ENCODE results near the gene TSEN15.
A peak's percentile ranks its signal among the peaks of the same experiment; 100 is the strongest.
"Not testable (repeated sequence)": the region's sequence is repeated elsewhere in the genome, so short reads cannot be mapped to it uniquely, and the experiment has no call there.

The TSEN15 gene

GRCh38 chr1:184044603-184045376 lies 6.7 kb upstream of the TSEN15 start:
- peak; percentile 86 for FAIRE-seq
- TF ChIP-seq CTCF (IDR thresholded peaks at IDR 0.05; ENCODE audit: insufficient read depth, missing control alignments), result no peak
- DNase-seq (ENCODE audit: insufficient read length, low spot score), result no peak

GRCh38 chr1:184047541-184047940 lies 4.0 kb upstream of the TSEN15 start:
- FAIRE-seq; DNase-seq (ENCODE audit: insufficient read length, low spot score): not testable (repeated sequence)

- no peak for DNase-seq (ENCODE audit: insufficient read length, low spot score)
- FAIRE-seq, result no peak
- TF ChIP-seq CTCF (IDR thresholded peaks at IDR 0.05; ENCODE audit: insufficient read depth, missing control alignments), result no peak
Measured at GRCh38 chr1:184048561-184049240, 2.8 kb upstream of the TSEN15 start.

GRCh38 chr1:184049291-184049690 lies 2.2 kb upstream of the TSEN15 start:
- peak; percentile 51 for FAIRE-seq
- no peak for DNase-seq (ENCODE audit: insufficient read length, low spot score)
- TF ChIP-seq CTCF (IDR thresholded peaks at IDR 0.05; ENCODE audit: insufficient read depth, missing control alignments), result no peak

GRCh38 chr1:184049836-184050468 lies 1.6 kb upstream of the TSEN15 start:
- DNase-seq (ENCODE audit: insufficient read length, low spot score) (no peak), FAIRE-seq (peak; percentile 25)
- TF ChIP-seq CTCF (IDR thresholded peaks at IDR 0.05; ENCODE audit: insufficient read depth, missing control alignments), result no peak

- no peak for DNase-seq (ENCODE audit: insufficient read length, low spot score)
- no peak for FAIRE-seq
Measured at GRCh38 chr1:184050636-184051035, 894 bp upstream of the TSEN15 start.

GRCh38 chr1:184051138-184051484 lies 419 bp upstream of the TSEN15 start:
- DNase-seq (ENCODE audit: insufficient read length, low spot score) (no peak), FAIRE-seq (no peak)
- no peak for TF ChIP-seq CTCF (IDR thresholded peaks at IDR 0.05; ENCODE audit: insufficient read depth, missing control alignments)

More at GRCh38 chr1:184050636-184051035, 894 bp upstream of the TSEN15 start:
- no peak for TF ChIP-seq CTCF (IDR thresholded peaks at IDR 0.05; ENCODE audit: insufficient read depth, missing control alignments)

Data from D721Med (cell line).